ENCODE measurements around the gene ALCAM.

Gene ALCAM

GRCh38 chr3:105518806-105519418 lies 152.2 kb downstream of the ALCAM start:
- DNase-seq (ENCODE audit: low read depth), result peak; percentile 53
- H3K4me3 ChIP-seq (ENCODE audit: low read depth, low read length), result no peak overlapping the region
- TF ChIP-seq, protein P1, sequence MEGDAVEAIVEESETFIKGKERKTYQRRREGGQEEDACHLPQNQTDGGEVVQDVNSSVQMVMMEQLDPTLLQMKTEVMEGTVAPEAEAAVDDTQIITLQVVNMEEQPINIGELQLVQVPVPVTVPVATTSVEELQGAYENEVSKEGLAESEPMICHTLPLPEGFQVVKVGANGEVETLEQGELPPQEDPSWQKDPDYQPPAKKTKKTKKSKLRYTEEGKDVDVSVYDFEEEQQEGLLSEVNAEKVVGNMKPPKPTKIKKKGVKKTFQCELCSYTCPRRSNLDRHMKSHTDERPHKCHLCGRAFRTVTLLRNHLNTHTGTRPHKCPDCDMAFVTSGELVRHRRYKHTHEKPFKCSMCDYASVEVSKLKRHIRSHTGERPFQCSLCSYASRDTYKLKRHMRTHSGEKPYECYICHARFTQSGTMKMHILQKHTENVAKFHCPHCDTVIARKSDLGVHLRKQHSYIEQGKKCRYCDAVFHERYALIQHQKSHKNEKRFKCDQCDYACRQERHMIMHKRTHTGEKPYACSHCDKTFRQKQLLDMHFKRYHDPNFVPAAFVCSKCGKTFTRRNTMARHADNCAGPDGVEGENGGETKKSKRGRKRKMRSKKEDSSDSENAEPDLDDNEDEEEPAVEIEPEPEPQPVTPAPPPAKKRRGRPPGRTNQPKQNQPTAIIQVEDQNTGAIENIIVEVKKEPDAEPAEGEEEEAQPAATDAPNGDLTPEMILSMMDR (IDR thresholded peaks at IDR 0.05; ENCODE audit: low read depth, low read length, missing control alignments), result peak; percentile 39

DNA sequence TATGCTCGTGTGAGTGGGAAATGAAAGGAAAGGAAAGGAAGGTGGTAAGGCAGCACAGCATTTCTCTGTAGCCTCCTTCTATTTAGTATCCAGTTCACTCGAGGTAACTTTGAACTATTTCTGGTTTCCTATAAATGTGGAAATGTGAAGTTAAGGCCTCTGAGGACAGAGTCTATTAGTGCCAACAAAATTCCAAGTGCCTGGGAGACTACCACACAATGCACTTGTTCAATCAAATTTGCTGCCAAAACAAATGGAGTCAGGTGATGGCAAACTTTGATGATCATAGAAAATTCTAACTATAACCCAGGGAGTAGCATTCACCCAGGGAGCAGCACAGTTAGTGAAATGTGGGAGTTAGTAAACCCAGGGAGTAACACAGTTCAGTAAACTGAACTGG lies 155.1 kb downstream of the ALCAM start:
- no peak overlapping the region for H3K4me3 ChIP-seq (ENCODE audit: low read depth, low read length)
- no peak for DNase-seq (ENCODE audit: low read depth)
- TF ChIP-seq, protein P1 (IDR thresholded peaks at IDR 0.05; ENCODE audit: low read depth, low read length, missing control alignments), result no peak

GRCh38 chr3:105523501-105523900 lies 156.8 kb downstream of the ALCAM start:
- DNase-seq (ENCODE audit: low read depth), result no peak
- TF ChIP-seq, protein P1 (IDR thresholded peaks at IDR 0.05; ENCODE audit: low read depth, low read length, missing control alignments), result no peak
- no peak overlapping the region for H3K4me3 ChIP-seq (ENCODE audit: low read depth, low read length)

DNA sequence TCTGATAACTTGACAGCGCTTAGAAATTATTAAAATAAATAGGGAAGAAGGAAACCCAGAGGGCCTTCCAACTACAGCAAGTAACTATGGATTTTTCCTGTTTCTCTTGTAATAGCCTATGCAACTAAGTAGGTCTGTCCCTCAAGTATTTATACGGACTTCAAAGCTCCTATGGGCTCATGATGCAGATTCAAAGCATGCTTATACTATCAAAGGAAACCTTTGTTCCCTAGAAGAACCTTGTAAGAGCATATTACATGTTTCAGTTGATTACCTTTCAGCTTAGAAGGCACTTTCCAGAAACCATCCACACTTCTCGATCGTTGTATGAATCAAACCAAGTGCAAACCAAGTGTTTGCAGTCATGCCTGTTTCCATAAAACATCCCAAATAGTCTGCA lies 158.8 kb downstream of the ALCAM start:
- TF ChIP-seq, protein P1 (IDR thresholded peaks at IDR 0.05; ENCODE audit: low read depth, low read length, missing control alignments), result no peak
- H3K4me3 ChIP-seq (ENCODE audit: low read depth, low read length), result no peak overlapping the region
- DNase-seq (ENCODE audit: low read depth), result no peak

GRCh38 chr3:105526360-105527111 lies 159.8 kb downstream of the ALCAM start:
- TF ChIP-seq, protein P1 (IDR thresholded peaks at IDR 0.05; ENCODE audit: low read depth, low read length, missing control alignments), result no peak
- no peak for DNase-seq (ENCODE audit: low read depth)

DNA sequence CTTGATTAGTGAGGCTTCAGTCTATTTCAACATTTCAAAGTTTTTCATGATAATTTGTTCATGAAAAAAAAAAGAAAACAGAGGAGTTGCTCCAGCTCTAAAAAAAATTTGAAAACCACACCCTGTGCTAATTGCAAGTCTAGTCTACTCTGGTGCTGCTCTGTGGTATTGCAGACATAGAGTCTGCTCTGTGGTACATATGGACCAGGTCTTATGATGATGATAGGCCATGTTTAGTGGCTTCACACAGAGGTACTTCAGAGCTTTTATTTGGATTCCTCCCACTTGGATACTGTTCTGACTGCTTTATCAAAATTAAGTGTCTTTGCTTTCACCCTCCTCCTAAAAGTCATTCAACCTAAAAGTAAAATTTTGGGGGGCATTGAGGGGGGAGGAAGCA lies 160.8 kb downstream of the ALCAM start:
- no peak for DNase-seq (ENCODE audit: low read depth)
- TF ChIP-seq, protein P1 (IDR thresholded peaks at IDR 0.05; ENCODE audit: low read depth, low read length, missing control alignments), result no peak

More at GRCh38 chr3:105526360-105527111, 159.8 kb downstream of the ALCAM start:
- no peak overlapping the region for H3K4me3 ChIP-seq (ENCODE audit: low read depth, low read length)

More for the DNA sequence above, 160.8 kb downstream of the ALCAM start:
- H3K4me3 ChIP-seq (ENCODE audit: low read depth, low read length), result no peak overlapping the region
